Measurements from ENCODE around the gene CRISP2.

The CRISP2 gene

GRCh38 chr6:49653942-49654341 lies 59.4 kb downstream of the CRISP2 start:
- DNase-seq, result no peak

- no peak for DNase-seq
Observed at GRCh38 chr6:49653438-49653837, 59.9 kb downstream of the CRISP2 start.

- DNase-seq, result no peak
Observed at GRCh38 chr6:49651239-49651638, 62.1 kb downstream of the CRISP2 start.

GRCh38 chr6:49649988-49650387 lies 63.4 kb downstream of the CRISP2 start:
- no peak for DNase-seq

- DNase-seq, result no peak
Observed at GRCh38 chr6:49648036-49648435, 65.3 kb downstream of the CRISP2 start.

GRCh38 chr6:49647476-49647875 lies 65.9 kb downstream of the CRISP2 start:
- no peak for DNase-seq

GRCh38 chr6:49646942-49647341 lies 66.4 kb downstream of the CRISP2 start:
- no peak for DNase-seq

GRCh38 chr6:49646130-49646824 lies 67.1 kb downstream of the CRISP2 start:
- DNase-seq, result no peak

- no peak for DNase-seq
Observed at GRCh38 chr6:49645139-49645538, 68.2 kb downstream of the CRISP2 start.
